Left lung (tissue), 10 donors: Measurements from ENCODE around the gene IFNL1. TPM values are rescaled to one million over a fixed set of nuclear protein-coding genes. Genes with fewer than 3 reads are reported as not detected.

Experiments used
- ATAC-seq: fragments of 200-7000 bp; cut with Tn5 transposase; one replicate; pipeline ENCODE4 v1.9.1; 2020; ENCODE audit warnings: moderate library complexity
- DNase-seq, 4 donors: peaks; one replicate each; pipeline ENCODE4 v3.0.0-alpha.2; 2013 to 2020
- H3K27ac ChIP-seq, 2 donors: fragments of 200-600 bp; sonication (generic) in 1 of 2; one replicate each; pipeline versions ENCODE4 v1.5.0 to v1.8.0; 2020 to 2021
- H3K27me3 ChIP-seq, 2 donors: fragments of 200-600 bp; sonication (generic) in 1 of 2; one replicate each; pipeline versions ENCODE4 v1.5.0 to v1.8.0; 2020 to 2021
- H3K36me3 ChIP-seq, 2 donors: fragments of 200-600 bp; sonication (generic) in 1 of 2; one replicate each; pipeline versions ENCODE4 v1.5.0 to v1.8.0; 2020 to 2021
- H3K4me1 ChIP-seq, 2 donors: fragments of 200-600 bp; one replicate each; pipeline ENCODE4 v1.8.0; 2021
- H3K4me3 ChIP-seq, 2 donors: fragments of 200-600 bp; sonication (generic) in 1 of 2; one replicate each; pipeline versions ENCODE4 v1.5.0 to v1.8.0; 2020 to 2021; ENCODE audit warnings: mild to moderate bottlenecking in 1 of 2
- H3K9me3 ChIP-seq, 2 donors: fragments of 200-600 bp; sonication (generic) in 1 of 2; one replicate each; pipeline versions ENCODE4 v1.5.0 to v1.8.0; 2020 to 2021
- intact Hi-C, 2 donors: fragments of 100-400 bp; cut with DNase I; formaldehyde crosslinking; loops; one replicate each; pipeline versions ENCODE4 v1.11.2 to v1.14.2; 2022
- polyA plus RNA-seq, 6 donors: library from polyadenylated mRNA; unstranded; fragments of 120-200 nt; gene quantifications; one replicate each; pipeline ENCODE4 v1.2.1, GENCODE V29; 2013; ENCODE audit not compliant: insufficient read length in 6 of 6
- total RNA-seq, 2 donors: library from RNA; stranded (reverse); fragmentation: NEBNext Ultra II Directional; extraction: Animal tissue kit (Norgen Biotek cat#: 25700); gene quantifications; one replicate each; pipeline ENCODE4 v1.2.1, GENCODE V29; 2021
- TF ChIP-seq, protein P1 (sequence below), 2 donors: fragments of 200-600 bp; sonication (generic) in 1 of 2; IDR thresholded peaks; one replicate each; pipeline versions ENCODE4 v1.5.0 to v1.8.0; 2021; ENCODE audit warnings: antibody characterized with exemption in 2 of 2
- donor health status: DM: no; HTN: yes; CAD: no.
- donor health status: DM: no; HTN: no; CAD: no.

IFNL1 gene
- total and polyA plus RNA-seq, 8 donors: not detected

DNA sequence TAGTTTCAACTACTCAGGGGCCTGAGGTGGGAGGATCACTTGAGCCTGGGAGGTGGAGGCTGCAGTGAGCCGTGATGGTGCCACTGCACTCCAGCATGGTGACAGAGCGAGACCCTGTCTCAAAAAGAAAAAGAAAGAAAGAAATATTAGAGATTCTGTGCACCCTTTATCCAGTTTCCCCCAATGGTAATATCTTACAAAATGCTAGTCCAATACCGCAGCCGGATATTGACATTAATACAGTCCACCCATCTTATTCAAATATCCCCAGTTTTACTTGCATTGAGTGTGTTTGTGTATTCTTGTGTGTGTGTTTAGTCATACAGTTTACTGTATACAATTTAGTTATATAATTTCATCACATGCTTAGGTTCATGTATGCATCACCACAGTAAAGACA is 39.0 kb upstream of the IFNL1 start:
- Histone ChIP-seq H3K9me3 (no peaks in the 10 kb centered on the region), H3K27ac (no peak overlapping the region), H3K4me3 (no peak overlapping the region), H3K36me3 (no peaks in the 10 kb centered on the region), H3K4me1 (no peaks in the 10 kb centered on the region), H3K27me3 (peaks cover 18 to 47% of the 10 kb centered on the region in 2 donors)
- DNase-seq (no peak), ATAC-seq (no peak)
- intact Hi-C loops: no loop called here
- TF ChIP-seq, protein P1, sequence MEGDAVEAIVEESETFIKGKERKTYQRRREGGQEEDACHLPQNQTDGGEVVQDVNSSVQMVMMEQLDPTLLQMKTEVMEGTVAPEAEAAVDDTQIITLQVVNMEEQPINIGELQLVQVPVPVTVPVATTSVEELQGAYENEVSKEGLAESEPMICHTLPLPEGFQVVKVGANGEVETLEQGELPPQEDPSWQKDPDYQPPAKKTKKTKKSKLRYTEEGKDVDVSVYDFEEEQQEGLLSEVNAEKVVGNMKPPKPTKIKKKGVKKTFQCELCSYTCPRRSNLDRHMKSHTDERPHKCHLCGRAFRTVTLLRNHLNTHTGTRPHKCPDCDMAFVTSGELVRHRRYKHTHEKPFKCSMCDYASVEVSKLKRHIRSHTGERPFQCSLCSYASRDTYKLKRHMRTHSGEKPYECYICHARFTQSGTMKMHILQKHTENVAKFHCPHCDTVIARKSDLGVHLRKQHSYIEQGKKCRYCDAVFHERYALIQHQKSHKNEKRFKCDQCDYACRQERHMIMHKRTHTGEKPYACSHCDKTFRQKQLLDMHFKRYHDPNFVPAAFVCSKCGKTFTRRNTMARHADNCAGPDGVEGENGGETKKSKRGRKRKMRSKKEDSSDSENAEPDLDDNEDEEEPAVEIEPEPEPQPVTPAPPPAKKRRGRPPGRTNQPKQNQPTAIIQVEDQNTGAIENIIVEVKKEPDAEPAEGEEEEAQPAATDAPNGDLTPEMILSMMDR (IDR thresholded peaks at IDR 0.05): no peak

DNA sequence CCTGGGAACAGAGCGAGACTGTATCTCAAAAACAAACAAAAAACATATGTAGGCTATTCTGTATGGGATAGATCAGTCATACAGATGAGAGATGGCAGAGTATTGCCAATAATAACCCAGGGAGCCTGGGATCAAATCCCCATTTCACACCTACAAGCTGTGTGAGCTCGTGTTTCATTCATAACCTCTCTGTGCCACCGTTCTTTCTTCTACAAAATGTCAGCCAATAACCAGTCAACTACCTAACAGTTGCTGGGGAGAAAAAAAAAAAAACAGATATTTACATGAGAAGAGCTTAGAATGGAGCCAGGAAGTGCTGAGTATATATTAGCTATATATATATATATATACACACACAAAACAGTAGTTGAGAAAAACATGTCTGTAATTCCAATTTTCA is 34.5 kb upstream of the IFNL1 start:
- peaks cover 3 to 8% of the 10 kb centered on the region in 2 donors for H3K4me1 ChIP-seq
- H3K9me3 ChIP-seq: no peaks in the 10 kb centered on the region
- H3K4me3 ChIP-seq: no peak overlapping the region
- DNase-seq (no peak), ATAC-seq (no peak)
- intact Hi-C loops: no loop called here
- no peaks in the 10 kb centered on the region for H3K36me3 ChIP-seq
- H3K27ac ChIP-seq: no peak overlapping the region
- peaks cover 53 to 70% of the 10 kb centered on the region in 2 donors for H3K27me3 ChIP-seq
- TF ChIP-seq, protein P1 (IDR thresholded peaks at IDR 0.05): no peak

DNA sequence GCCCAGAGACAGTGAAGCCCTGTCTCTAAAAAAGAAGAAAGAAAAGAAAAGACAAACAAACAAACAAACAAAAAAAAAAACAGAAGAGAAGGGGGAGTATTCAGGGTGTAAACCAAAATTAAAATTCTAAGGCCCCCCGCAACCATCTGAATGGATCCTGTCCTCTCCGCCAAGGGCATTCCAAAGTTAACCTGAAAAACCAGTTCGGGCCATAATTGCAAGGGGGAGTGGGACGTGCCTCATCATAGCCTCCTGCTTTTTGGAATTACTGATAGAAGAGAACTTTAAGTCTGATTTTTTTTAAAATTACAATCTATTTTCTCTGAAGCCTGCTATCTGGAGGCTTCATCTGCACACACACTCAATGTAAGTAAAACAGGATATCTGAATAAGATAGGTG is 33.7 kb upstream of the IFNL1 start:
- Histone ChIP-seq H3K9me3 (no peaks in the 10 kb centered on the region), H3K36me3 (no peaks in the 10 kb centered on the region), H3K27me3 (peaks cover 53 to 73% of the 10 kb centered on the region in 2 donors), H3K4me3 (no peak overlapping the region), H3K4me1 (peaks cover 3 to 8% of the 10 kb centered on the region in 2 donors), H3K27ac (no peak overlapping the region)
- DNase-seq (no peak), ATAC-seq (no peak)
- TF ChIP-seq, protein P1 (IDR thresholded peaks at IDR 0.05): no peak
- intact Hi-C loops: no loop called here

DNA sequence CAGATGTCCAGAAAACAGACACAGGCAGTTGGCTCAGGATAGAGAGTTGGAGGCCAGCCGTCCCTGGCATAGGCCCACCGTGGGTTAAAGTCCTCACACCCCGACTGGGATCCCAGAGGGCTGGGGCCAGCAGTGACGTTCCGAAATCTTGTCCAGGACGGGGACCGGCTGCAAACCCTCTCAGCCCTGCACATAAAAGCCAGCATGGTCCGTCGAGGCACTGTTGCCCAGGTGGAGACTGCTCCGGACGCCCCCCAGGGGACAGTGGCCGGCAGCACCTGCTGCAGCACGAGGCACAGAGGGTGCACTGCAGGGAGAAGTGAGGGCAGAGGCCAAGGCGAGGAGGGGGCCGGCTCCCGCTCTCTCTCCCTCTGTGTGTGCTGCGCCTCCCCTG is 32.3 kb upstream of the IFNL1 start:
- Histone ChIP-seq H3K4me3 (no peak overlapping the region), H3K9me3 (no peaks in the 10 kb centered on the region), H3K27ac (no peak overlapping the region), H3K4me1 (peaks cover 3 to 8% of the 10 kb centered on the region in 2 donors), H3K36me3 (no peaks in the 10 kb centered on the region), H3K27me3 (peaks cover 53 to 74% of the 10 kb centered on the region in 2 donors)
- ATAC-seq: no peak
- intact Hi-C loops: no loop called here
- DNase-seq: no peak
- TF ChIP-seq, protein P1 (IDR thresholded peaks at IDR 0.05): no peak

DNA sequence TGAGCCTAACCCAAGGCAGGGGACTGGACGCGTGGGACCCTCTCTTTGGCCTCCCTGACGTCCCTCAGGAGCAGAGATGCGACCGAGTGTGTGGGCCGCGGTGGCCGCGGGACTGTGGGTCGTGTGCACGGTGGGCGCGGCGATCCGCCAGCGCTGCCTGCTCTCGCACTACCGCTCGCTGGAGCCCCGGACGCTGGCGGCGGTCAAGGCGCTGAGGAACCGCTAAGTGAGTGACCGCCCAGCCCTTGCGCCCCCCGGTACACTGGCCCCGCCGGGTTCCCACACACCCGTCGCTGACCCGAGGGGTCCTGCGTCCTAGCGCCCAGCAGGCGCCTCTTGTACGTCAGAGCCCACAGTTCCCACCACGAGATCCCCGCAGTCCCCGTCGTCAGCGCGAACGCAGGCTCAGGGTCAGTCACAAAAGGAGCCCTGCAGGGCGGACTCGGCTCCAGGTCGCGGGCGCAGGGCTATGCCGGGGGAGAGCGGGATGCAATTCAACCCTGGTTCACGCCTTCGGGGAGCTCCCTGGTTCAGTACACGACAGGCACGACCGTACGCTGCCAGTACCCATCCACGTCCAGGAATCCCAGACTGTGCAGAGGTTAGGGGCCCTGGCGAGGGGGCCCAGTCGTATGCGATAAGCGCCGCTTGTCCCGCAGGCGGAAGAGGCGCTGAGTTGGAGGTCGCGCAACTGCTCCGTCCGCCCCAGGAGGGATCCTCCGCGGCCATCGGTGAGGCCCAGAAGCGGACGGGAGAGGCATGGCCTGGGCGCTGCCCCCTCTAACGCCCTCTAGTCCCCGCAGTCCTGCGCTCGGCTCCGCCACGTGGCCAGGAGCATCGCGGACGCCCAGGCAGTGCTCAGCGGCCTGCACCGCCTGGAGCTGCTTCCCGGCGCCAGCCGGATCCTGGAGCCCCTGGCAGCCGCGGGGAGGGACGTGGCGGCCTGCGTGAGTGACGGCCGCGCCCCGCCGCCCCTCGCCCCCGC is 31.6 kb upstream of the IFNL1 start:
- TF ChIP-seq, protein P1 (IDR thresholded peaks at IDR 0.05): no peak
- Histone ChIP-seq H3K36me3 (no peaks in the 10 kb centered on the region), H3K9me3 (no peaks in the 10 kb centered on the region), H3K27me3 (peaks cover 53 to 76% of the 10 kb centered on the region in 2 donors), H3K27ac (no peak overlapping the region), H3K4me1 (peaks cover 3 to 8% of the 10 kb centered on the region in 2 donors), H3K4me3 (no peak overlapping the region)
- DNase-seq: peak in 3 of 4 donors; percentile 12 to 80 (median 36)
- ATAC-seq: peak; percentile 72
- intact Hi-C loops: no loop called here
